ENCODE measurements around the gene CERS3.

CERS3 gene

DNA sequence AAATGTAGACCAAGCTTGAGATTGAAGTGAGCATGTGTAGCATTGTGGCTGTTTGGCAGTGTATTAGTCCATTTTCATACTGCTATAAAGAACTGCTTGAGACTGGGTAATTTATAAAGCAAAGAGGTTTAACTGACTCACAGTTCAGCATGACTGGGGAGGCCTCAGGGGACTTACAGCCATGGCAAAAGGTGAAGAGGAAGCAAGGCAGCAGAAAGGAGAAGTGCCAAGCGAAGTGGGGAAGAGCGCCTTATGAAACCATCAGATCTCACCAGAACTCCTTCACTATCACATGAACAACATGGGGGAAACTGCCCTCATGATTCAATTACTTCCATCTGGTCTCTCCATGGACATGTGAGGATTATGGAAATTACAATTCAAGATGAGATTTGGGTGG, 8.6 kb upstream of the CERS3 start:
- Histone ChIP-seq H3K79me1 (ENCODE audit: low read length) (no peaks in the 10 kb centered on the region), H4K5ac (ENCODE audit: low read length) (no peak overlapping the region), H3K79me2 (ENCODE audit: control insufficient read depth, insufficient read depth, low read length) (no peaks in the 10 kb centered on the region), H2BK120ac (ENCODE audit: low read depth, low read length) (no peak overlapping the region), H3K23ac (ENCODE audit: low read length) (no peak overlapping the region), H3K4me1 (ENCODE audit: control insufficient read depth, low read depth, low read length) (no peaks in the 10 kb centered on the region), H3K56ac (ENCODE audit: low read length) (no peak overlapping the region), H3K27me3 (ENCODE audit: insufficient read depth, low read length, poor library complexity) (no peaks in the 10 kb centered on the region), H3K36me3 (ENCODE audit: control insufficient read depth, insufficient read depth, low read length) (no peaks in the 10 kb centered on the region), H3K27ac (ENCODE audit: low read depth, low read length) (no peak overlapping the region), H3K9ac (ENCODE audit: low read length) (no peak overlapping the region), H2BK15ac (replicated peaks; ENCODE audit: low read depth) (no peak overlapping the region), H4K8ac (ENCODE audit: low read depth, low read length) (no peak overlapping the region), H2BK5ac (ENCODE audit: low read length) (no peak overlapping the region), H3K4me2 (ENCODE audit: low read length) (no peak overlapping the region), H3K18ac (ENCODE audit: low read length) (no peak overlapping the region), H2AK5ac (ENCODE audit: low read length) (no peak overlapping the region), H3K4me3 (ENCODE audit: low read length) (no peak overlapping the region), H3K4ac (ENCODE audit: low read depth, low read length) (no peak overlapping the region)
- WGBS (ENCODE audit: extremely low coverage, insufficient coverage, low lambda C conversion rate): no CpG with 5 or more reads among the region's 2 CpGs
- DNase-seq: no peak

DNA sequence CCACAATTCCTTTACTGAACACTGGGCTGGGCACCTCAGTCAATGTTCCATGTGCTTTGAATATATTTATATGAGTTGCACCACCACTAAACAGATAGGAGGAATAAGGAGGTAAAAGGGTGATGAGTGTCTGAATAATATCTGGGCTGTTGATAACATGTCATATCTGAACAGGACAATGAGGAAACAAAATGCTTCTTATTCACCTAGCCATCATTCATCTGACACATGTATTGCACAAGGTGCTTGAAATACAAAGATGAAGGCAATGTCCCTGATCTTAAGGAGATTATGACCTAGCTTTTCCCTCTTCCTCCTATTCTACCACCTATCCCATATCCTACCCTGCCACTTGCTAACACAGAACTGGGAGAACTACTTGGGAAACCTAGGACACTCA, 8.0 kb upstream of the CERS3 start:
- no peaks in the 10 kb centered on the region for H3K79me1 ChIP-seq (ENCODE audit: low read length)
- no peak overlapping the region for H3K18ac ChIP-seq (ENCODE audit: low read length)
- no peaks in the 10 kb centered on the region for H3K27me3 ChIP-seq (ENCODE audit: insufficient read depth, low read length, poor library complexity)
- H3K4me2 ChIP-seq (ENCODE audit: low read length): no peak overlapping the region
- H3K56ac ChIP-seq (ENCODE audit: low read length): no peak overlapping the region
- no peak overlapping the region for H2BK5ac ChIP-seq (ENCODE audit: low read length)
- H3K23ac ChIP-seq (ENCODE audit: low read length): no peak overlapping the region
- no peak overlapping the region for H3K27ac ChIP-seq (ENCODE audit: low read depth, low read length)
- no peak overlapping the region for H3K4ac ChIP-seq (ENCODE audit: low read depth, low read length)
- no peak overlapping the region for H2BK15ac ChIP-seq (replicated peaks; ENCODE audit: low read depth)
- no peaks in the 10 kb centered on the region for H3K36me3 ChIP-seq (ENCODE audit: control insufficient read depth, insufficient read depth, low read length)
- H3K79me2 ChIP-seq (ENCODE audit: control insufficient read depth, insufficient read depth, low read length): no peaks in the 10 kb centered on the region
- H3K4me3 ChIP-seq (ENCODE audit: low read length): no peak overlapping the region
- H2AK5ac ChIP-seq (ENCODE audit: low read length): no peak overlapping the region
- no peak for DNase-seq
- no peak overlapping the region for H4K5ac ChIP-seq (ENCODE audit: low read length)
- H3K9ac ChIP-seq (ENCODE audit: low read length): no peak overlapping the region
- no peaks in the 10 kb centered on the region for H3K4me1 ChIP-seq (ENCODE audit: control insufficient read depth, low read depth, low read length)
- no peak overlapping the region for H2BK120ac ChIP-seq (ENCODE audit: low read depth, low read length)
- H4K8ac ChIP-seq (ENCODE audit: low read depth, low read length): no peak overlapping the region

DNA sequence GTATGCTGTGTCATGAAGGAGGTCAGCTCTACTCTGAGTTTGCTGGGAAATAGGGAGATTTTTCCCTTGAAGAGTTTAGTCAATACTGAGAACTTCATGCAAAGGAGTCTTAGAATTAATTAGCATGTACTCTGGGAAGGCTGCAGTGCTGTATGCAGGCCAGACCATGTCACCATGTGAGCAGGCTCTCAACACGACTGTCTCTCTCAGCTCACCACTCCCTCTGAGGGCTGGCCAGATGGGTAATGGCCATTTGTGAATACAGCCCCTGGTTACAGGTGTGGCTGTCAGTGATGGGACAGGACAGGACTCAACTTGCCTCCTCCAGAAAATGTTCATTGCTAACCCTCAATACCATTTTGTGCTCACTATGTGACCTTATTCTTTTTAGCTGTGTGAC, 5.1 kb upstream of the CERS3 start:
- H3K36me3 ChIP-seq (ENCODE audit: control insufficient read depth, insufficient read depth, low read length): no peaks in the 10 kb centered on the region
- H2BK15ac ChIP-seq (replicated peaks; ENCODE audit: low read depth): no peak overlapping the region
- no peak overlapping the region for H3K4me3 ChIP-seq (ENCODE audit: low read length)
- no peaks in the 10 kb centered on the region for H3K4me1 ChIP-seq (ENCODE audit: control insufficient read depth, low read depth, low read length)
- no peak overlapping the region for H3K9ac ChIP-seq (ENCODE audit: low read length)
- H2BK120ac ChIP-seq (ENCODE audit: low read depth, low read length): no peak overlapping the region
- no peak overlapping the region for H4K8ac ChIP-seq (ENCODE audit: low read depth, low read length)
- H3K4me2 ChIP-seq (ENCODE audit: low read length): no peak overlapping the region
- H4K5ac ChIP-seq (ENCODE audit: low read length): no peak overlapping the region
- H3K23ac ChIP-seq (ENCODE audit: low read length): no peak overlapping the region
- no peaks in the 10 kb centered on the region for H3K79me2 ChIP-seq (ENCODE audit: control insufficient read depth, insufficient read depth, low read length)
- no peak overlapping the region for H3K18ac ChIP-seq (ENCODE audit: low read length)
- H3K27me3 ChIP-seq (ENCODE audit: insufficient read depth, low read length, poor library complexity): no peaks in the 10 kb centered on the region
- H2BK5ac ChIP-seq (ENCODE audit: low read length): no peak overlapping the region
- no peaks in the 10 kb centered on the region for H3K79me1 ChIP-seq (ENCODE audit: low read length)
- DNase-seq: no peak
- H2AK5ac ChIP-seq (ENCODE audit: low read length): no peak overlapping the region
- H3K56ac ChIP-seq (ENCODE audit: low read length): no peak overlapping the region
- WGBS (ENCODE audit: extremely low coverage, insufficient coverage, low lambda C conversion rate): no CpG with 5 or more reads among the region's 1 CpG
- H3K4ac ChIP-seq (ENCODE audit: low read depth, low read length): no peak overlapping the region
- no peak overlapping the region for H3K27ac ChIP-seq (ENCODE audit: low read depth, low read length)

DNA sequence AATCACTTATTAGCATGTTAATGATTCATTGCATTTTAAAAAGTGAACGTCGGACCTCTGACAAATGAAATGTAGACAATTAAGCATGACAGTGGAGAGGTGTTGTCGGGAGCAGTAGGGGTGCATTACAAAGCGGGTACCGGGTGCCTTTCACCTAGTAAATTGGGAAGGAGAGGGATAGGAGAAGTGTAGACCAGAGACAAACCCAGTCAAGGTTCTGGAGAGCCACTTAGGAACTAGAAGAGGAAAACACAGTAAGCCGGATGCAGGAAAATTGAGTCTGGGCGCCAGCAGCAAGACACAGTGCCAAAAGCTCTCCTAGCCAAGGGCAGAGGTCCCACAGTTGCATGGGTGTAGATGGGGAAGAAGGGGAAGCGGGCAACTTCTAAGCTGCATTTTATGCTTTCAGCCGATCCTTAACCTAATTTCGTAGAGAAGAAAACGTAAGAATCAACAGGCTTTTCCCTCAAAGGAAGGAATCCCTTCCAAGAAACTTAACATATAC, 3.1 kb upstream of the CERS3 start:
- Histone ChIP-seq H4K8ac (ENCODE audit: low read depth, low read length) (no peak overlapping the region), H3K18ac (ENCODE audit: low read length) (no peak overlapping the region), H3K56ac (ENCODE audit: low read length) (no peak overlapping the region), H3K27me3 (ENCODE audit: insufficient read depth, low read length, poor library complexity) (no peaks in the 10 kb centered on the region), H3K4me2 (ENCODE audit: low read length) (no peak overlapping the region), H2BK5ac (ENCODE audit: low read length) (no peak overlapping the region), H3K4me1 (ENCODE audit: control insufficient read depth, low read depth, low read length) (no peaks in the 10 kb centered on the region), H3K79me1 (ENCODE audit: low read length) (no peaks in the 10 kb centered on the region), H3K9ac (ENCODE audit: low read length) (no peak overlapping the region), H3K4me3 (ENCODE audit: low read length) (no peak overlapping the region), H2AK5ac (ENCODE audit: low read length) (no peak overlapping the region), H3K79me2 (ENCODE audit: control insufficient read depth, insufficient read depth, low read length) (no peaks in the 10 kb centered on the region), H3K36me3 (ENCODE audit: control insufficient read depth, insufficient read depth, low read length) (no peaks in the 10 kb centered on the region), H4K5ac (ENCODE audit: low read length) (no peak overlapping the region), H3K27ac (ENCODE audit: low read depth, low read length) (no peak overlapping the region), H2BK120ac (ENCODE audit: low read depth, low read length) (no peak overlapping the region), H3K23ac (ENCODE audit: low read length) (no peak overlapping the region), H2BK15ac (replicated peaks; ENCODE audit: low read depth) (no peak overlapping the region), H3K4ac (ENCODE audit: low read depth, low read length) (no peak overlapping the region)
- WGBS (ENCODE audit: extremely low coverage, insufficient coverage, low lambda C conversion rate): no CpG with 5 or more reads among the region's 11 CpGs
- no peak for DNase-seq

DNA sequence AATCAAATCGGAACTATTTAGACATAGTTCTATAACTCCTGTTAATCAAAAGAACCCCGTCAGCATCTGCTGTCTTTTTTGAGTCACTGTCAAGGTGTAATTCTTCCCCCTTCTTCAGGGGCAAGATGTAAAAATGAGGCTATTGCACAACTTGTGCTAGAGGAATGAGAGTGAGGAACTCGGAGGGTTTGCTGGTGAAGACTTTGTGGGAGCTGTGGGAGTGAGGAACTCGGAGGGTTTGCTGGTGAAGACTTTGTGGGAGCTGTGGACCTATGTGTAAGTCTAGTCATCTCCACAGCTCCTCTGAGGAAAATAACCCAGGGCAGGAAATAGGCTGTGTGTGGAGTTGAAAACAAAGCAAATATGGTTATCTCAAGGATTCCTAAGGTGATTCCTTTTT, 2.5 kb upstream of the CERS3 start:
- H3K27ac ChIP-seq (ENCODE audit: low read depth, low read length): no peak overlapping the region
- H4K5ac ChIP-seq (ENCODE audit: low read length): no peak overlapping the region
- no peak overlapping the region for H3K4me3 ChIP-seq (ENCODE audit: low read length)
- H3K27me3 ChIP-seq (ENCODE audit: insufficient read depth, low read length, poor library complexity): no peaks in the 10 kb centered on the region
- no peaks in the 10 kb centered on the region for H3K79me1 ChIP-seq (ENCODE audit: low read length)
- no peak overlapping the region for H2BK120ac ChIP-seq (ENCODE audit: low read depth, low read length)
- H3K4ac ChIP-seq (ENCODE audit: low read depth, low read length): no peak overlapping the region
- H2BK15ac ChIP-seq (replicated peaks; ENCODE audit: low read depth): no peak overlapping the region
- no peaks in the 10 kb centered on the region for H3K4me1 ChIP-seq (ENCODE audit: control insufficient read depth, low read depth, low read length)
- no peak overlapping the region for H3K9ac ChIP-seq (ENCODE audit: low read length)
- no peak overlapping the region for H2BK5ac ChIP-seq (ENCODE audit: low read length)
- H3K23ac ChIP-seq (ENCODE audit: low read length): no peak overlapping the region
- no peak overlapping the region for H4K8ac ChIP-seq (ENCODE audit: low read depth, low read length)
- DNase-seq: no peak
- no peak overlapping the region for H3K18ac ChIP-seq (ENCODE audit: low read length)
- H2AK5ac ChIP-seq (ENCODE audit: low read length): no peak overlapping the region
- no peaks in the 10 kb centered on the region for H3K36me3 ChIP-seq (ENCODE audit: control insufficient read depth, insufficient read depth, low read length)
- H3K56ac ChIP-seq (ENCODE audit: low read length): no peak overlapping the region
- no peak overlapping the region for H3K4me2 ChIP-seq (ENCODE audit: low read length)
- WGBS (ENCODE audit: extremely low coverage, insufficient coverage, low lambda C conversion rate): no CpG with 5 or more reads among the region's 4 CpGs
- H3K79me2 ChIP-seq (ENCODE audit: control insufficient read depth, insufficient read depth, low read length): no peaks in the 10 kb centered on the region

DNA sequence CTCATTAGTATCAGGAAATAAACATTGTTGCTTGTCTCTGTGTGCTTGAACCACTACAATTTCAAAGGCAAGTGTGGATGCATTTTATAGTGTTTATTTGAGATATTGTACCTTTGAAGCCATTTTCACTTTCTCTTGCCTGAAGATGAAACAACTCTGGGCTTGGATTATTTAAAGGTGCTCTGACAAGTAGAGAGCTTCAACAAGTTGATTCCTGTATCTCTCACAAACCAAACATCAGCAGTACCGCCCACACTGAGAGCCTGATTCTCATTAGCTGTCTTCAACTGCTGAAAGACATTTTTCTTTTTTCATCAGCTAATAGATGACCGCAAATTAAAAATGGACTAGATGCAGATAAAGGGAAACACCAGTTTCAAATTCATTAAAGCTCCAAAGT, 806 bp upstream of the CERS3 start:
- no CpG with 5 or more reads among the region's 2 CpGs for WGBS (ENCODE audit: extremely low coverage, insufficient coverage, low lambda C conversion rate)
- H3K4ac ChIP-seq (ENCODE audit: low read depth, low read length): no peak overlapping the region

More for the DNA sequence above, 806 bp upstream of the CERS3 start:
- Histone ChIP-seq H3K4me2 (ENCODE audit: low read length) (no peak overlapping the region), H3K56ac (ENCODE audit: low read length) (no peak overlapping the region), H3K36me3 (ENCODE audit: control insufficient read depth, insufficient read depth, low read length) (no peaks in the 10 kb centered on the region), H3K27ac (ENCODE audit: low read depth, low read length) (no peak overlapping the region), H3K4me1 (ENCODE audit: control insufficient read depth, low read depth, low read length) (no peaks in the 10 kb centered on the region), H2BK120ac (ENCODE audit: low read depth, low read length) (no peak overlapping the region), H3K79me2 (ENCODE audit: control insufficient read depth, insufficient read depth, low read length) (no peaks in the 10 kb centered on the region), H3K79me1 (ENCODE audit: low read length) (no peaks in the 10 kb centered on the region), H4K8ac (ENCODE audit: low read depth, low read length) (no peak overlapping the region), H3K9ac (ENCODE audit: low read length) (no peak overlapping the region), H2BK5ac (ENCODE audit: low read length) (no peak overlapping the region), H2AK5ac (ENCODE audit: low read length) (no peak overlapping the region), H3K4me3 (ENCODE audit: low read length) (no peak overlapping the region), H3K23ac (ENCODE audit: low read length) (no peak overlapping the region), H2BK15ac (replicated peaks; ENCODE audit: low read depth) (no peak overlapping the region), H3K27me3 (ENCODE audit: insufficient read depth, low read length, poor library complexity) (no peaks in the 10 kb centered on the region), H4K5ac (ENCODE audit: low read length) (no peak overlapping the region), H3K18ac (ENCODE audit: low read length) (no peak overlapping the region)
- no peak for DNase-seq

Data from mesendoderm (in vitro differentiated cells).